Vagina (tissue), 2 donors: ENCODE results near the gene UNC45A.

ENCODE experiments used
- CTCF ChIP-seq, 3 experiments: fragments of 450-650 bp in 2 of 3; fragments of 200-600 bp in 1 of 3; sonication (generic) in 1 of 3; IDR thresholded peaks; one replicate each; pipeline ENCODE4 v1.5.1; 2017 to 2019; ENCODE audit warnings: antibody characterized with exemption in 3 of 3, mild to moderate bottlenecking in 2 of 3, moderate library complexity in 2 of 3
- POLR2AphosphoS5 ChIP-seq, 2 donors: sonication (generic); formaldehyde crosslinking; IDR thresholded peaks; one replicate each; pipeline ENCODE4 v1.9.0; 2017; ENCODE audit warnings: antibody characterized with exemption in 2 of 2, mild to moderate bottlenecking in 2 of 2, low read depth in 1 of 2; ENCODE audit not compliant: insufficient read depth in 1 of 2

- no peak for TF ChIP-seq POLR2AphosphoS5 (IDR thresholded peaks at IDR 0.05; ENCODE audit: insufficient read depth in 1 of 2, low read depth in 1 of 2)
- TF ChIP-seq CTCF (IDR thresholded peaks at IDR 0.05), result no peak
These were observed 39.4 kb upstream of the UNC45A start for GRCh38 chr15:90895571-90896117.
